Ishikawa (cell line): Measurements from ENCODE around the gene MYCBPAP.

ENCODE experiments used
- CEBPB ChIP-seq: IDR thresholded peaks from 2 replicates; pipeline ENCODE4 v1.6.1; 2012
- EGR1 ChIP-seq: IDR thresholded peaks from 2 replicates; pipeline ENCODE4 v1.6.1; 2012
- EP300 ChIP-seq: IDR thresholded peaks from 2 replicates; pipeline ENCODE4 v1.6.1; 2012; ENCODE audit warnings: borderline replicate concordance
- TCF12 ChIP-seq: IDR thresholded peaks from 2 replicates; pipeline ENCODE4 v1.6.1; 2012; ENCODE audit warnings: low read depth
- YY1 ChIP-seq: IDR thresholded peaks from 2 replicates; pipeline ENCODE4 v1.6.1; 2012; ENCODE audit warnings: low read depth
- ZBTB7A ChIP-seq: IDR thresholded peaks from 2 replicates; pipeline ENCODE4 v1.6.1; 2012; ENCODE audit warnings: low read depth
- TF ChIP-seq, protein P1 (sequence below): IDR thresholded peaks from 2 replicates; pipeline ENCODE4 v1.6.1; 2012

DNA sequence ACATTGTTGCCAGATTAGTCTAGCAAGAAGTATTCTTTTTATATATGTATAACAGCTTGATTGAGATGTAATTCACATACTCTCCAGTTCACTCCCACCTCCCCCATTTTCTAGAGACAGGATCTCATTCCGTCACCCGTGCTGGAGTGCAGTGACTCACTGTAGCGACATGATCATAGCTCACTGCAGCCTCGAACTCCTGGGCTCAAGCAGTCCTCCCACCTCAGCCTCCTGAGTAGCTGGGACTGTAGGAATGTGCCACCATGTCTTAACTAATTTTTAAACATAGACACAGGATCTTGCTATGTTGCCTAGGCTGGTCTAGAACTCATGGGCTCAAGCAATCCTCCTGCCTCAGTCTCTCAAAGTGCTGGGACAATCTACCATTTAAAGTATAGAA, 32.9 kb upstream of the MYCBPAP start:
- TF ChIP-seq CEBPB (no peak), YY1 (no peak), EP300 (no peak), ZBTB7A (no peak), EGR1 (no peak), TCF12 (no peak)
- TF ChIP-seq, protein P1, sequence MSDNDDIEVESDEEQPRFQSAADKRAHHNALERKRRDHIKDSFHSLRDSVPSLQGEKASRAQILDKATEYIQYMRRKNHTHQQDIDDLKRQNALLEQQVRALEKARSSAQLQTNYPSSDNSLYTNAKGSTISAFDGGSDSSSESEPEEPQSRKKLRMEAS: no peak
